Mesenchymal stem cell (in vitro differentiated cells and primary cell): ENCODE data around the gene SEMA5B. TPM values are rescaled to one million over a fixed set of nuclear protein-coding genes. Genes with fewer than 3 reads are reported as not detected.
A peak's percentile ranks its signal among the peaks of the same experiment; 100 is the strongest.

Source experiments
- DNase-seq: peaks from one replicate; pipeline ENCODE4 v3.0.0-alpha.2; 2013
- H2AFZ ChIP-seq: one replicate; pipeline ENCODE4 v1.6.1; 2013; ENCODE audit warnings: low read depth, mild to moderate bottlenecking, control low read depth, inconsistent platforms, low read length, moderate library complexity
- H2AK5ac ChIP-seq: 2 replicates; pipeline ENCODE4 v1.6.1; 2013; ENCODE audit warnings: low read length, moderate library complexity, mild to moderate bottlenecking, inconsistent platforms; ENCODE audit not compliant: severe bottlenecking
- H2BK120ac ChIP-seq: one replicate; pipeline ENCODE4 v1.6.1; 2013; ENCODE audit warnings: low read depth, mild to moderate bottlenecking, inconsistent platforms, low read length, moderate library complexity
- H2BK12ac ChIP-seq, 2 experiments: one replicate each; pipeline ENCODE4 v1.6.1; 2013; ENCODE audit warnings: inconsistent platforms in 2 of 2, low read length in 2 of 2, mild to moderate bottlenecking in 2 of 2, moderate library complexity in 2 of 2, control low read depth in 1 of 2
- H2BK15ac ChIP-seq: one replicate; pipeline ENCODE4 v1.6.1; 2013; ENCODE audit warnings: mild to moderate bottlenecking, low read depth, inconsistent platforms; ENCODE audit not compliant: poor library complexity, severe bottlenecking
- H2BK5ac ChIP-seq: 2 replicates; pipeline ENCODE4 v1.6.1; 2013; ENCODE audit warnings: low read depth, mild to moderate bottlenecking, low read length, control low read depth, inconsistent platforms; ENCODE audit not compliant: poor library complexity, severe bottlenecking
- H3K14ac ChIP-seq, 2 experiments: one replicate each; pipeline ENCODE4 v1.6.1; 2013; ENCODE audit warnings: inconsistent platforms in 2 of 2, low read length in 2 of 2, control low read depth in 1 of 2, mild to moderate bottlenecking in 1 of 2, moderate library complexity in 1 of 2
- H3K18ac ChIP-seq, 2 experiments: one replicate each; pipeline ENCODE4 v1.6.1; 2013; ENCODE audit warnings: inconsistent platforms in 2 of 2, low read length in 2 of 2, control low read depth in 1 of 2, low read depth in 1 of 2, mild to moderate bottlenecking in 1 of 2
- H3K23ac ChIP-seq, 2 experiments: one replicate each; pipeline ENCODE4 v1.6.1; 2013; ENCODE audit warnings: inconsistent platforms in 2 of 2, low read length in 2 of 2, mild to moderate bottlenecking in 2 of 2, moderate library complexity in 2 of 2, control low read depth in 1 of 2
- H3K27ac ChIP-seq: 2 replicates; pipeline ENCODE4 v1.5.1; 2013; ENCODE audit warnings: mild to moderate bottlenecking, moderate library complexity, low read length, control low read depth, inconsistent platforms; ENCODE audit not compliant: poor library complexity, severe bottlenecking
- H3K27me3 ChIP-seq, 2 experiments: 2 replicates each; pipeline versions ENCODE4 v1.6.1 to v1.7.0; 2013; ENCODE audit warnings: low read length in 2 of 2, mild to moderate bottlenecking in 2 of 2, moderate library complexity in 2 of 2, control low read depth in 1 of 2, inconsistent platforms in 1 of 2; ENCODE audit not compliant: control insufficient read depth in 1 of 2, insufficient read depth in 1 of 2
- H3K36me3 ChIP-seq, 2 experiments: 2 replicates each; pipeline versions ENCODE4 v1.6.1 to v1.7.0; 2013; ENCODE audit warnings: low read length in 2 of 2, control low read depth in 1 of 2, inconsistent platforms in 1 of 2, low read depth in 1 of 2, mild to moderate bottlenecking in 1 of 2; ENCODE audit not compliant: insufficient read depth in 2 of 2, control insufficient read depth in 1 of 2
- H3K4ac ChIP-seq, 2 experiments: one replicate each; pipeline ENCODE4 v1.6.1; 2013; ENCODE audit warnings: inconsistent platforms in 2 of 2, low read length in 2 of 2, mild to moderate bottlenecking in 2 of 2, moderate library complexity in 2 of 2, control low read depth in 1 of 2, low read depth in 1 of 2
- H3K4me1 ChIP-seq: 2 replicates; pipeline ENCODE4 v1.6.1; 2013; ENCODE audit warnings: low read depth, low read length, control low read depth; ENCODE audit not compliant: control insufficient read depth, insufficient read depth
- H3K4me2 ChIP-seq: 2 replicates; pipeline ENCODE4 v1.6.1; 2013; ENCODE audit warnings: low read length, mild to moderate bottlenecking, inconsistent platforms; ENCODE audit not compliant: poor library complexity, severe bottlenecking
- H3K4me3 ChIP-seq, 2 experiments: 2 replicates each; pipeline versions ENCODE4 v1.5.1 to v1.7.0; 2013; ENCODE audit warnings: low read length in 2 of 2, mild to moderate bottlenecking in 2 of 2, control low read depth in 1 of 2, low read depth in 1 of 2; ENCODE audit not compliant: insufficient read depth in 1 of 2
- H3K79me1 ChIP-seq: replicated peaks from 2 replicates; pipeline ENCODE4 v1.6.1; 2013; ENCODE audit warnings: mild to moderate bottlenecking, control low read depth, low read length, inconsistent platforms; ENCODE audit not compliant: poor library complexity, severe bottlenecking
- H3K9ac ChIP-seq: 2 replicates; pipeline ENCODE4 v1.7.0; 2013; ENCODE audit warnings: mild to moderate bottlenecking, low read length, moderate library complexity
- H3K9me3 ChIP-seq: 2 replicates; pipeline ENCODE4 v1.7.0; 2013; ENCODE audit warnings: mild to moderate bottlenecking, low read length; ENCODE audit not compliant: control insufficient read depth
- H4K8ac ChIP-seq: one replicate; pipeline ENCODE4 v1.6.1; 2013; ENCODE audit warnings: inconsistent platforms, mild to moderate bottlenecking, low read length, moderate library complexity
- H4K91ac ChIP-seq: one replicate; pipeline ENCODE4 v1.6.1; 2013; ENCODE audit warnings: mild to moderate bottlenecking, low read length, inconsistent platforms
- WGBS: methylation state at CpG from one replicate; pipeline ENCODE4 v1.1.7; 2013; ENCODE audit warnings: mixed read lengths; 5-methylcytosine and 5-hydroxymethylcytosine counted together
- polyA plus RNA-seq, 2 experiments: library from polyadenylated mRNA; stranded (reverse); fragments of 200-250 nt; gene quantifications; one replicate each; pipeline ENCODE4 v1.2.3, GENCODE V29; 2013

Gene SEMA5B
- polyA plus RNA-seq (2013, experiment 1 of 2): 0.04 TPM
- polyA plus RNA-seq (2013, experiment 2 of 2): 0.10 TPM

DNA sequence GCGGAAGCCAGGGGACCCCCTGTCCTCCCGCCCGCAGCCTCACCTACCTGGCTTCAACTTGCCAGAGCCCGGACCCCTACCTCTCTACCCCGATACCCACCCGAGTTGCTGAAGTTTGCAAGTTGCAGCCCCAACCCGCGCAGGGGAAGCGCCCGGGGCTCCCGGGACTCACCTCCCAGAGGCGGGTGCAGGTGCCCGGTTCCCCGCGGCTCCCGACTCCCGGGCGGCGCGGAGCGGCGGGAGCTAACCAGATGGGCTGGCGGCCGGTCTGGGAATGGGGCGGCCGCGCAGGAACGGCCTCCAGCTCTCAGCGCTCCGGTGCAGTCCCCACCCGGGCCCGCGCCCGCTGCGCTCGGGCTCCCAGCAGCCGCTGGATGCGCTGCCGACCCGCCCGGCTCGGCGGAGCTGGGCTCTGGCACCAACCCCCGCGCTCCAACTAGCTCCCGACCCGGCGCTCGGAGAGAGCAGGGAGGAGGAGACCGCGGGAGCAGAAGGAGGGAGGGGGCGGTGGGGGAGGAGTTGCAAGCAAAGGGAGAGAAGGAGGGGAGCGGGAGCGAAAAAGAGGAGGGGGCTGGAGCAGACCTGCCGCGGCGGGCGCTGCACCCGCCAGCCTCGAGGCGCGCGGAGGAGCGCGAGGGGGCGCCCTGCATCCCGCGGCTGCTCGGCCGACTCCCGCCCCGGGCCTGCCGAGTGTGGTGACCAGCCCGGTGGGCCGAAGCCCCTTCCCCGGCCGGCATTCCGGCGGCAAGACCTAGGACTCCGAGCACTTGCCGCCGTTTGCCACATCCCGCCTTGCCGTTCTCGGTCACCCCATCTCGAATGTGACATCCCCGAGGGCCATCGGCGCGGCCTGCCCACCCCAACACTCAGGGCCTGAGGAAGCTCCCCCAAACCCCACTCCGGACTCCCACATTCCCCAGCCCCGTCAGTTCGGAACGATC, at the start of gene SEMA5B:
Gene SEMA5B, minus strand, starts transcription at position 472 of the 941 bp plus-strand sequence. CDS start 66,500 bp downstream, outside the sequence.
- Histone ChIP-seq H3K27me3 (peaks cover 93 to 95% of the 10 kb centered on the region in 2 experiments), H3K79me1 (no peaks in the 10 kb centered on the region), H2BK120ac (no peak within 1 kb of the TSS), H3K27ac (no peak within 1 kb of the TSS), H4K8ac (no peak within 1 kb of the TSS), H3K9ac (peak within 1 kb of the TSS; percentile 51), H4K91ac (no peak within 1 kb of the TSS), H2BK12ac (peak within 1 kb of the TSS in 1 of 2 experiments; percentile 25), H2AK5ac (no peak within 1 kb of the TSS), H3K14ac (peak within 1 kb of the TSS in 1 of 2 experiments; percentile 79), H3K4me1 (peaks cover 23% of the 10 kb centered on the region), H2AFZ (peak within 1 kb of the TSS; percentile 67), H3K4ac (no peak within 1 kb of the TSS), H3K36me3 (no peaks in the 10 kb centered on the region), H3K4me2 (peak within 1 kb of the TSS; percentile 95), H3K23ac (peak within 1 kb of the TSS in 1 of 2 experiments; percentile 100), H3K18ac (peak within 1 kb of the TSS in 1 of 2 experiments; percentile 61), H3K9me3 (peaks cover 11% of the 10 kb centered on the region), H2BK15ac (no peak within 1 kb of the TSS), H2BK5ac (no peak within 1 kb of the TSS), H3K4me3 (peak within 1 kb of the TSS; percentile 46 to 77)
- WGBS: under 1% methylated on average over 66 of the region's 94 CpGs
- DNase-seq: peak; percentile 18

DNA sequence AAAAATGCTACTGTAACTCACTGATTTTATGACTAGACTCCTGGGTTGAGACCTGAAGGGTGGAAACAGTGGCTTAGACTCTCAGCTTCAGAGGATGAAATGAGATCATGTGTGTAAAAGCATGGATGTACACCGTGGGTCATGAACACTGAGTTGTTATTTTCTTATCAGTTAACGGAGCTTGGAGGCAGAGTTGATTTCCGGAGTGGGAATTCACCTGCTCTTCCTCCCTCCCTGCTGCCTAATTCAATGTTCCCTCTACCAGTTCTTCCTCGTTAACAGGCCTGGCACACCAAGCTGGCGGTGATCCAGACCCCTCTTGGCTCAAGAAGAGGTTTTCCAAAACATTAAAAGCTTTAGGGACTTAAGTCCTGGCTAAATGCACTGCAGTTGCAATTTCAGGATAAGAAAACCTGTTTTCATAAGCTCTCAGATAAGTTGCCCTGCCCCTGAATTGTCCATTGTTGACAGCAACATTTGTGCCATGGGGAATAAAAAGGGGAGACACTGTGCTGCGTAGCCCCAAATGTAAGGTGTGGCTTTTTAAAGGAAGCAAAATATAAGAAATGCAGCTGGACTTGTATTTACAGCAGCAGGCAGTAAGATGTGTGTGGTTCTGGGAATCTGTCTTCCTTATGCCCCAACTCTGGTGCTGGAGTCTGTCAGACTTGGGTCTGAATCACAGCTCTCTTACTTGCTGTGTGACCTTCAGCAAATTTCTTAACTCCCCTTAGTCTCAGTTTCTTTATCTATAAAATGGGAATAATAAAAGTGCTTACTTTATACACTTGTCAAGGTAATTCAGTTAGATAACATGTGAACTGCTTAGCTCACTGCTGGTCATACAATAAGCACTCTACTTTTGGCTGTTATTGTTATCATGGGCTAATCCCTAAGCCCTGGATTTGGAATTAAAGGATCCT, 49.2 kb upstream of the SEMA5B start:
- peak; percentile 18 for DNase-seq
- no peaks in the 10 kb centered on the region for H3K27me3 ChIP-seq
- no peak overlapping the region for H3K27ac ChIP-seq

GRCh38 chr3:123076112-123076495, 48.5 kb upstream of the SEMA5B start:
- H3K36me3 ChIP-seq: peaks cover 2 to 3% of the 10 kb centered on the region in 2 experiments
- peaks cover 20% of the 10 kb centered on the region for H3K79me1 ChIP-seq
- H2AK5ac ChIP-seq: no peak overlapping the region
- 94% methylated on average over 4 of the region's 4 CpGs for WGBS
- H3K18ac ChIP-seq: no peak overlapping the region
- no peak overlapping the region for H3K4ac ChIP-seq
- H2BK120ac ChIP-seq: no peak overlapping the region
- no peak overlapping the region for H3K14ac ChIP-seq
- H2BK12ac ChIP-seq: no peak overlapping the region
- H3K4me1 ChIP-seq: peaks cover 2% of the 10 kb centered on the region
- no peak for DNase-seq
- no peak overlapping the region for H2BK5ac ChIP-seq
- no peak overlapping the region for H3K9ac ChIP-seq
- H3K27me3 ChIP-seq: no peaks in the 10 kb centered on the region
- no peak overlapping the region for H3K4me2 ChIP-seq
- H2AFZ ChIP-seq: no peak overlapping the region
- no peak overlapping the region for H3K27ac ChIP-seq
- H3K9me3 ChIP-seq: no peaks in the 10 kb centered on the region
- no peak overlapping the region for H4K91ac ChIP-seq
- no peak overlapping the region for H3K4me3 ChIP-seq
- H3K23ac ChIP-seq: no peak overlapping the region
- no peak overlapping the region for H2BK15ac ChIP-seq
- no peak overlapping the region for H4K8ac ChIP-seq

More for the DNA sequence above, 49.2 kb upstream of the SEMA5B start:
- Histone ChIP-seq H3K4me3 (no peak overlapping the region), H3K9ac (peak overlapping the region; percentile 4), H2BK120ac (no peak overlapping the region), H3K36me3 (peaks cover 2 to 3% of the 10 kb centered on the region in 2 experiments), H4K8ac (no peak overlapping the region), H4K91ac (no peak overlapping the region), H2AFZ (no peak overlapping the region), H2AK5ac (no peak overlapping the region), H3K14ac (no peak overlapping the region), H2BK12ac (peak overlapping the region in 1 of 2 experiments; percentile 29), H3K79me1 (peaks cover 22% of the 10 kb centered on the region), H3K4ac (no peak overlapping the region), H3K4me1 (peaks cover 4% of the 10 kb centered on the region), H3K9me3 (no peaks in the 10 kb centered on the region), H2BK15ac (no peak overlapping the region), H3K18ac (peak overlapping the region in 1 of 2 experiments; percentile 11), H2BK5ac (no peak overlapping the region), H3K4me2 (no peak overlapping the region), H3K23ac (no peak overlapping the region)
- 85% methylated on average over 5 of the region's 6 CpGs for WGBS
